ENCODE results near the gene PLA2G6. TPM values are rescaled to one million over a fixed set of nuclear protein-coding genes. Genes with fewer than 3 reads are reported as not detected.

PLA2G6 gene
- total and polyA plus RNA-seq, 2 of the 4 experiments (the other 2 are of a cell fraction), result 6.1 to 10.3 TPM

DNA sequence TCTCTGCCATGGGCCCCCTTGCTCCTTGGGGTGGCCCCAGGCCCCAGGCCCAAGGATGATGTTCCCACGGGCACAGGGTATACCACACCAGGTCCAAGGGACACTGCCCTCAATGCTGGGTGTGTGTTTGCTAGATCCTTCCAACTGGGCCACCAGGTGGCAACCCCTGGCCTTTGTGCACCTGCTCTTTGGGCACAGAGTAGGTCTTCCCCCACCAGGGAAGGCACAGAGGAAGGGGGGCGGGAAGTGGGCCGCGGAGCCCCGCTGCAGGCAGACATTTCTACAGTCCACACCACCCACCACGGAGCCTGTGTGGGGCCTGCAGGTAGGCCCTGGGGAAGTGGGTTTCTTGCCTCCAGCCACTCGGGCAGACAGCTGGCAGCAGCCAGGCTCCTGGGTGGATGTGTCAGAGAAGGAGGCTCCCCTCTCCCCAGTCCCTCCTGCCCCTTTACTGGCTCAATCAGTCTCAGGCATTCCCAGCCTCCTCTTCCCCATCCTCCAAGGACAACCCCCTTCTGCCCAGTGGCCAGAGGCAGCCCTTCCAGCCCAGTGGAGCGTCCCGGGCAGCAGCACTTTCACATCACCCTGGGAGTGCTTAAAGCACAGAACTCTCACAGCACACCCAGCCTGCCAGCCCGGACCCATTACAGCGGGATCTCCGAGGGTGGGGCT is 41.8 kb upstream of the PLA2G6 start:
- Histone ChIP-seq H3K79me1 (ENCODE audit: low read depth in 1 of 2, low read length in 2 of 2) (peaks cover 8 to 39% of the 10 kb centered on the region in 2 experiments), H2BK120ac (ENCODE audit: low read depth, low read length) (no peak overlapping the region), H3K9me1 (ENCODE audit: insufficient read depth, low read length) (peaks cover 8% of the 10 kb centered on the region), H2AFZ (replicated peaks; ENCODE audit: low read length, poor library complexity) (no peak overlapping the region), H3K4me1 (ENCODE audit: control insufficient read depth, insufficient read depth, low read length) (peaks cover 16% of the 10 kb centered on the region), H4K8ac (ENCODE audit: low read depth in 2 of 2, low read length in 2 of 2) (no peak overlapping the region), H3K27me3 (ENCODE audit: control insufficient read depth, insufficient read depth, low read length) (no peaks in the 10 kb centered on the region), H3K4me3 (ENCODE audit: insufficient read depth, low read depth, low read length) (no peak overlapping the region), H3K4ac (ENCODE audit: low read depth, low read length) (no peak overlapping the region), H3K9me3 (ENCODE audit: control insufficient read depth, insufficient read depth, low read length) (no peaks in the 10 kb centered on the region), H2AK5ac (ENCODE audit: low read depth, low read length) (no peak overlapping the region), H2BK20ac (ENCODE audit: low read depth, low read length) (no peak overlapping the region), H3K4me2 (ENCODE audit: low read depth, low read length) (no peak overlapping the region), H3K27ac (ENCODE audit: insufficient read depth, low read length) (no peak overlapping the region), H3K36me3 (ENCODE audit: control insufficient read depth, insufficient read depth, low read length) (peaks cover 64% of the 10 kb centered on the region), H3K9ac (ENCODE audit: low read depth, low read length) (no peak overlapping the region), H4K20me1 (ENCODE audit: insufficient read depth, low read length) (no peaks in the 10 kb centered on the region), H3K56ac (ENCODE audit: extremely low read depth, insufficient read depth, low read length) (no peak overlapping the region), H2BK15ac (ENCODE audit: low read depth, low read length) (no peak overlapping the region), H3K23ac (ENCODE audit: low read depth, low read length) (no peak overlapping the region), H3K14ac (replicated peaks; ENCODE audit: low read depth, low read length) (no peak overlapping the region), H2AK9ac (replicated peaks; ENCODE audit: low read depth, low read length, poor library complexity) (no peak overlapping the region), H3K18ac (ENCODE audit: low read depth, low read length) (no peak overlapping the region), H4K91ac (ENCODE audit: insufficient read depth, low read depth, low read length) (no peak overlapping the region), H2BK5ac (ENCODE audit: low read depth, low read length, poor library complexity, severe bottlenecking) (no peak overlapping the region), H4K5ac (ENCODE audit: low read depth, low read length) (no peak overlapping the region)
- ChIA-PET POLR2A (ENCODE audit: unreplicated experiment) (no interaction called here), CTCF (no interaction called here)
- in situ Hi-C loops (cut with MboI; ENCODE audit: low sequenced_read_pairs) (no loop called here), intact Hi-C loops (cut with micrococcal nuclease) (no loop called here), dilution Hi-C loops (cut with HindIII; ENCODE audit: low sequenced_read_pairs, unreplicated experiment) (no loop called here)
- 85% methylated on average over 2 of the region's 12 CpGs; no CpG with 5 or more reads in 1 of the 2 experiments for WGBS, 2 experiments (ENCODE audit: extremely low coverage in 2 of 2, insufficient read length in 1 of 2)
- DNase-seq (no peak), ATAC-seq (ENCODE audit: low read depth) (no peak)
- TF ChIP-seq CHD1 (IDR thresholded peaks at IDR 0.05; ENCODE audit: low read depth, low read length), result no peak
- TF ChIP-seq ELK1 (IDR thresholded peaks at IDR 0.05; ENCODE audit: borderline replicate concordance, low read depth, low read length), result no peak
- TF ChIP-seq BHLHE40 (IDR thresholded peaks at IDR 0.05; ENCODE audit: low read depth, low read length), result no peak
- no peak for TF ChIP-seq MXI1 (IDR thresholded peaks at IDR 0.05; ENCODE audit: borderline replicate concordance, low read depth, low read length)
- BruUV-seq (replicated peaks), result no TSS peak

Measured in IMR-90 (cell line).